Nephron (organoid): Measurements from ENCODE around the gene MTFMT.
A peak's percentile ranks its signal among the peaks of the same experiment; 100 is the strongest.

Source experiments
- H3K27ac Mint-ChIP-seq, 3 experiments: 2 replicates each; pipeline ENCODE4 v1.8.0; 2020; ENCODE audit warnings: mixed read lengths in 3 of 3, mild to moderate bottlenecking in 2 of 3, moderate library complexity in 1 of 3
- H3K27me3 Mint-ChIP-seq: 2 replicates; pipeline ENCODE4 v1.8.0; 2021; ENCODE audit warnings: low read depth, mild to moderate bottlenecking, moderate library complexity, mixed read lengths
- H3K36me3 Mint-ChIP-seq: 2 replicates; pipeline ENCODE4 v1.8.0; 2020; ENCODE audit warnings: low read depth, mixed read lengths
- H3K4me1 Mint-ChIP-seq: 2 replicates; pipeline ENCODE4 v1.8.0; 2020; ENCODE audit warnings: mixed read lengths
- H3K4me3 Mint-ChIP-seq, 3 experiments: 2 replicates each; pipeline ENCODE4 v1.8.0; 2020; ENCODE audit warnings: mild to moderate bottlenecking in 3 of 3, mixed read lengths in 3 of 3, moderate library complexity in 2 of 3
- H3K9me3 Mint-ChIP-seq: 2 replicates; pipeline ENCODE4 v1.8.0; 2020; ENCODE audit warnings: mixed read lengths
- CTCF ChIP-seq, 3 experiments: fragments of 200-600 bp; sonication (generic); IDR thresholded peaks; one replicate each; pipeline ENCODE4 v1.5.0; 2021; ENCODE audit warnings: antibody characterized with exemption in 3 of 3; ENCODE audit not compliant: unreplicated experiment in 3 of 3

MTFMT gene

GRCh38 chr15:65072617-65073016 lies 43.2 kb upstream of the MTFMT start:
- H3K27ac Mint-ChIP-seq: peak overlapping the region; percentile 89 to 99 (median 99)

GRCh38 chr15:65072027-65072426 lies 42.6 kb upstream of the MTFMT start:
- H3K9me3 Mint-ChIP-seq: no peaks in the 10 kb centered on the region
- H3K27me3 Mint-ChIP-seq: peaks cover 13% of the 10 kb centered on the region
- peak overlapping the region in 2 of 3 experiments; percentile 60 to 61 for H3K4me3 Mint-ChIP-seq
- TF ChIP-seq CTCF (IDR thresholded peaks at IDR 0.05; ENCODE audit: unreplicated experiment in 3 of 3): no peak
- peak overlapping the region; percentile 89 to 99 (median 99) for H3K27ac Mint-ChIP-seq
- H3K4me1 Mint-ChIP-seq: peaks cover 62% of the 10 kb centered on the region
- H3K36me3 Mint-ChIP-seq: no peaks in the 10 kb centered on the region

More at GRCh38 chr15:65072617-65073016, 43.2 kb upstream of the MTFMT start:
- Mint-ChIP-seq H3K9me3 (no peaks in the 10 kb centered on the region), H3K4me1 (peaks cover 58% of the 10 kb centered on the region), H3K36me3 (no peaks in the 10 kb centered on the region), H3K27me3 (peaks cover 10% of the 10 kb centered on the region), H3K4me3 (no peak overlapping the region)
- TF ChIP-seq CTCF (IDR thresholded peaks at IDR 0.05; ENCODE audit: unreplicated experiment in 3 of 3): no peak

- Mint-ChIP-seq H3K9me3 (no peaks in the 10 kb centered on the region), H3K27ac (peak overlapping the region; percentile 89 to 99 (median 99)), H3K27me3 (peaks cover 14% of the 10 kb centered on the region), H3K36me3 (no peaks in the 10 kb centered on the region), H3K4me1 (peaks cover 63% of the 10 kb centered on the region), H3K4me3 (peak overlapping the region in 2 of 3 experiments; percentile 43 to 52)
- TF ChIP-seq CTCF (IDR thresholded peaks at IDR 0.05; ENCODE audit: unreplicated experiment in 3 of 3): no peak
Measured at GRCh38 chr15:65071381-65071811, 42.0 kb upstream of the MTFMT start.

GRCh38 chr15:65069779-65070546 lies 40.5 kb upstream of the MTFMT start:
- no peak for TF ChIP-seq CTCF (IDR thresholded peaks at IDR 0.05; ENCODE audit: unreplicated experiment in 3 of 3)
- H3K9me3 Mint-ChIP-seq: no peaks in the 10 kb centered on the region
- peaks cover 14% of the 10 kb centered on the region for H3K27me3 Mint-ChIP-seq
- no peaks in the 10 kb centered on the region for H3K36me3 Mint-ChIP-seq
- H3K4me3 Mint-ChIP-seq: peak overlapping the region; percentile 23 to 82 (median 74)
- peak overlapping the region; percentile 89 to 99 (median 99) for H3K27ac Mint-ChIP-seq
- peaks cover 65% of the 10 kb centered on the region for H3K4me1 Mint-ChIP-seq

- H3K27me3 Mint-ChIP-seq: peaks cover 14% of the 10 kb centered on the region
- TF ChIP-seq CTCF (IDR thresholded peaks at IDR 0.05; ENCODE audit: unreplicated experiment in 3 of 3): no peak
- no peaks in the 10 kb centered on the region for H3K36me3 Mint-ChIP-seq
- no peaks in the 10 kb centered on the region for H3K9me3 Mint-ChIP-seq
- peaks cover 65% of the 10 kb centered on the region for H3K4me1 Mint-ChIP-seq
- H3K4me3 Mint-ChIP-seq: peak overlapping the region; percentile 23 to 82 (median 74)
- H3K27ac Mint-ChIP-seq: peak overlapping the region; percentile 89 to 99 (median 99)
Measured at GRCh38 chr15:65069179-65069578, 39.7 kb upstream of the MTFMT start.

GRCh38 chr15:65068403-65068788 lies 39.0 kb upstream of the MTFMT start:
- no peak for TF ChIP-seq CTCF (IDR thresholded peaks at IDR 0.05; ENCODE audit: unreplicated experiment in 3 of 3)
- peaks cover 65% of the 10 kb centered on the region for H3K4me1 Mint-ChIP-seq
- peaks cover 14% of the 10 kb centered on the region for H3K27me3 Mint-ChIP-seq
- peak overlapping the region; percentile 89 to 99 (median 99) for H3K27ac Mint-ChIP-seq
- no peaks in the 10 kb centered on the region for H3K9me3 Mint-ChIP-seq
- peaks cover 6% of the 10 kb centered on the region for H3K36me3 Mint-ChIP-seq
- H3K4me3 Mint-ChIP-seq: peak overlapping the region; percentile 80 to 88 (median 88)
